HG02798 (cell line): ENCODE measurements around the gene EEF1AKMT2.
"Not testable (repeated sequence)": the region's sequence is repeated elsewhere in the genome, so short reads cannot be mapped to it uniquely, and the experiment has no call there.

Source experiments
- ATAC-seq: cut with Tn5 transposase; IDR thresholded peaks from one replicate; pipeline ENCODE4 v1.9.1; 2021; ENCODE audit warnings: mild to moderate bottlenecking; ENCODE audit not compliant: unreplicated experiment, poor library complexity

The EEF1AKMT2 gene

GRCh38 chr10:124791547-124792348 is at the start of gene EEF1AKMT2:
Gene EEF1AKMT2 (minus strand): TSS chr10:124791887. CDS start chr10:124791833, 54 bp downstream.
- peak; percentile 95 for ATAC-seq

- ATAC-seq = no peak
These were observed 46.0 kb upstream of the EEF1AKMT2 start for GRCh38 chr10:124837687-124838086.

DNA sequence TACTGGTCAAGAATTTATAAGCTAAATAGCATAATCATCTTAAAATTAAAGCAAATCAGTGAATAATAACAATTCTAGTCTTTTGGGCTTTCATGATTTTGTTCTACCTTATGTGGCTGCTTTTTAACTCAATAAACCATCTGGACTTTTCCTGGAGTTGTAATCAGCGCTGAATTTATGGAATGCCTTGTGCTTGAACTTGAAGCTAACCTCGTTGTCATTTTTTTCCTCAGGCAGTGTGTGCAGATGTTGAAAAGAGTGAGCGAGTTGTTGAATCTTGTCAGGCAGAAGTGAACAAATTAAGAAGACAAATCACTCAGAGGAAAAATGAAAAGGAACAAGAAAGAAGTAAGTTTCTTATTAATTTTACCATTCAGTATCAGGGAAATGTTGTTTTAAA is 39.4 kb upstream of the EEF1AKMT2 start:
- ATAC-seq = no peak

DNA sequence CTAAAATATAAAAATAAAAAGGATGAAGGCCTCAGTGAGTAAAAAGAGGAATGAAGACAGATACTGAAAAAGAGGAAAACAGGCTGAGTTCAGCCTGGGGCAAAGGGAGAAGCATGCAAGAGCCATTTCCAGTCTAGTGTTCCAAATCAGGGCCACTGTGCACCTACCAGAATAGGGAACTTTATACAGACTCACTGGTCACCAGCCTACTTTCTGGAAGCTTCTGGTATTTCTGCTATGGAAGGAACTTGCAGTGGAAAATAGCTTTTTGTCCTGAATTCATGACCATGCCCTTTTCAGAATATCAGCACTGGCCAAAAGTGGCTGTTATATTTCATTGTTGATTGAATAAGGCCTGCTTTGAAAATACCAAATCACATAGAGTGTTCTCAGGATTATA is 38.8 kb upstream of the EEF1AKMT2 start:
- no peak for ATAC-seq

DNA sequence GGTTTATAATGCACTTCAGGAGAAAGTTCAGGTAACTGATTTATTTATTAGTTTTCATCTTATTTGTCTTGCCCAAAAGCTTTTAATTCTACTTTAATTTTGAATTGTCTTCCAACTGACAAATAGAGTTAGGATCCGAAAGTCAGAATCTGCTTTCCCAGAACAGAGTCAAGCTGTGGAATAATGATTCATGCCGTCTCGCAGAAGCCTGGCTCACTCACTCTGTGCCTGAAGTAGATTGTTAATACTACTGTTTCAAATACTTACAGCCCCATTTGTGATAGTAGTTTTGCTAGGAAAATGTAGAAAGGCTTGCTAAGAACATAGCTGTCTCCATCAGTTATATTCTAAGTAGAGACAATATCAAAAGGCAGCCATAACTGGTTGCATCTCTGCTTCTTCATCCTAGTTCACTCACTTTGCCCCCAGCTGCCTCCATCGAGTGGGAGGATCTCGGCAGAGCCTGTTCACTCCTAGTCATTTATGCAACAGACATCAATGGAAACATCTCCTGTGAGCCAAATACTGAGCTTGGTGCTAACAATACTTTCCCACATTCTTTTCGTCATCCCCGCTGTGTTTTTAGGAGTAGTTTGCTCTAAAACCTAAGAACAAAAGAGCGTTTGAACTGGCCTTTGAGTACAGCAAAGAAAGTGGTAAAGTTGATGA is 37.9 kb upstream of the EEF1AKMT2 start:
- no peak for ATAC-seq

- ATAC-seq = no peak
These were observed 35.8 kb upstream of the EEF1AKMT2 start for GRCh38 chr10:124827474-124827873.

GRCh38 chr10:124826262-124826661 is 34.6 kb upstream of the EEF1AKMT2 start:
- no peak for ATAC-seq

DNA sequence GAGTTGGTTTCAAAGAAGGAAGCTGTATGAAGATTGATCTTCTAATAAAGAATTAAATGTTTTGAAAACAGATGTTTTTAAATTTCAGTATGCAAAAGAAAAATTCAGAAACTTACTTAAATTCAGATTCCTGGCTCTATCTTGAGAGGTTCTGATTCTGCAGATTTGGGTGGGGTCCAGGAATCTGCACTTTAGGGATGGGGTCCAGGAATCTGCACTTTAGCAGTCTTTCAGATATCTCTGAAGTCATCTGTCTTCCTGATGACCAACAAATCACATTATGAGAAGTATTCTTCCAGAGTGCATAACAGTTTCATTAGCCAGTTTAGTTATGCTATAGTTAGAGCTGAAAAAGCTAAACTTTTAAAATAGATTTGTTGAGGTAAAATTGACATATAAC is 34.0 kb upstream of the EEF1AKMT2 start:
- no peak for ATAC-seq

DNA sequence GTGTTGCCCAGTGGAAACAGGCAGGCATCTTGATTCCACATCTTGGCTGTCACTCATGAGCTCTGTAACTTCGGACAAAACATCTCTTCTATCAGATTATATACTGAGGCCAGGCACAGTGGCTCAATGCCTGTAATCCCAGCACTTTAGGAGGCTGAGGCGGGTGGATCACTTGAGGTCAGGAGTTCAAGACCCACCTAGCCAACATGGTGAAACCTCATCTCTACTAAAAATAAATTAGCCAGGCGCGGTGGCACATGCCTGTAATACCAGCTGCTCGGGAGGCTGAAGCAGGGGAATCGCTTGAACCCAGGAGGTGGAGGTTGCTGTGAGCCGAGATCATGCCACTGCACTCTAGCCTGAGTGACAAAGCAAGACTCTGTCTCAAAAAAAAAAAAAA is 33.2 kb upstream of the EEF1AKMT2 start:
- not testable (repeated sequence) for ATAC-seq

GRCh38 chr10:124824507-124824906 is 32.8 kb upstream of the EEF1AKMT2 start:
- no peak for ATAC-seq

DNA sequence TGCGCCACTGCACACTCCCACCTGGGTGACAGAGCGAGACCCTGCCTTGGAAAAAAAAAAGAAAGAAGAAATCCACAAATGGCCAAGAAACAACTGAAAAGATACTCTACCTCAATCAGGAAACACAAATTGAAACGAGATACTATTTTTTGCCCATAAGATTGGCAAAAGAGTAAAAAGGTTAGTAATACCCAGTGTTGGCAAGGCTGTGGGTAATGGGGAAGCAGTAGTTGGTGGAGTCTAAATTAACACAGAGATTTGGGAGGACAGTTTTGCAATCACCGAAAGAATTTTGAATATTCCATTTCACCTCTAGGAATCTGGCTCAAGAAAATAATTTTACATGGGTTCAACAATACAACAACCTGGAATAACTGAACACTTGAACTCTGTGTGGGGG is 29.8 kb upstream of the EEF1AKMT2 start:
- no peak for ATAC-seq

- ATAC-seq = no peak
These were observed 28.4 kb upstream of the EEF1AKMT2 start for GRCh38 chr10:124820121-124820520.

DNA sequence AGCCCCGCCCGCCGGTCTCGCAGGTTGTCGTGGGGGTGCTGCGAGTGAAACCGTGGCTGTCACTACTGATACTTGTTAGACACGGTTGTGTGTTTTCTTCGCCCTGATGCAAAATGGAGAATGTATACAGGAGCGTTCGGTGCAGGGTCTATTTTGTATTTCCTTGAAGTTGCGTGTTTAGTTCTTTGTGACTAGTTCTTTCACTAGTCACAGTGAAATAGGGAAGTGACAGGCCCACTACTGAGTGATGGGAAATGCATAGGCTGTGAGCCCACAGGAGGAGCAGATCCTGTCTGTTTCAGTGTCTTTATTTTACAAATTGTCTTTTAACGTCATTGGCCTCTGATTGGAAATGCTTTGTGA is 10.6 kb upstream of the EEF1AKMT2 start:
- peak; percentile 19 for ATAC-seq

- no peak for ATAC-seq
These were observed 7.5 kb upstream of the EEF1AKMT2 start for GRCh38 chr10:124799211-124799610.

DNA sequence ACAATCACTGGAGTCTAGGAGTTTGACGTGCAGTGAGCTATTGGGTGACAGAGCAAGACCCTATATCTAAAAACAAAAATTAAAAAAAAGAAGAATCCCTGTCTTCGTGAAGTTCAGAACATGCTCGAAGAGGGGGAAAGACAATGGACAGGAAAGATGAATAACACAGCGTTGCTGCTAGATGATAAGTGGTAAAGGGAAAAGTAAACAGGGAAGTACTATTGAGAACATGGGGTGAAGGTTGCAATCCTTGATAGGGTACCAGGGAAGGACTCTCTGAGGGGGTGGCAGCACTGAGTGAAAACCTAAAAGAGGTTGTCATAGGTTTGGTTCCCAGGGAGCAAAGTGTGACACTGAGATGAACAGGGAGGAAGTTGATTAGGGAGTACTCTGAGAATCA is 7.1 kb upstream of the EEF1AKMT2 start:
- no peak for ATAC-seq

DNA sequence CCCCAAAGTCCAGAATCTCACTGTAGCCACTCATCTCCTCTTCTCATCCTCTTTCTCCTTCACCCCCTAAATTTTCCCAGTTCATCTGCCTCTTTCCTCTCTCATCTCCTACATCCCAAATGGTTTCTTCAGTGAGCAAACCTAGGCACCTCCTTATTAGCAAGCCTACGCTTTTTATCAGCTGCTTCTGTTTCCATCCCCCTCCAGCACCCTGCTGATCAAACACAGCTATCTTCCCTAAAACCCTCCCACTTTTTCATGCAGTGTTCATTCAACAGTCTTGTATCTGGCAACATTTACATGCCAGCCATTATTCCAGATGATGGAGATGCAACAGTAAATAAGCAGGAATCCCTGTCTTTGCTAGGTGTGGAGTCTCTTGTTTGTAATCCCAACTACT is 6.7 kb upstream of the EEF1AKMT2 start:
- ATAC-seq = no peak

- no peak for ATAC-seq
These were observed 1.3 kb upstream of the EEF1AKMT2 start for GRCh38 chr10:124792998-124793352.

DNA sequence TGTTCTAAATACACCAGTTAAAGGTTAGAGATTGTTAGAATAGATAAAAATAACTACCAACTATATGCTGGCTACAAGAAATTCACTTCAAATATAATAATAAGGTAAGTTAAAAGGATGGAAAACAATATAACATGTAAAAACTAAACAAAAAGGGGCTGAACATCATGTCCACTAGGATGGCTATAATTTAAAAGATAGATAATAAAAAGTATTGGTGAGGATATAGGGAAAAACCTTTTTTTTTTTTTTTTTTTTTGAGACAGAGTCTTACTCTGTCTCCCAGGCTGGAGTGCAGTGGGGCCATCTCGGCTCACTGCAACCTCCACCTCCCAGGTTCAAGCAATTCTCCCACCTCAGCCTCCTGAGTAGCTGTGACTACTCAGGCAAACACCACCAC is 8.8 kb downstream of the EEF1AKMT2 start:
- ATAC-seq = not testable (repeated sequence)

GRCh38 chr10:124768791-124769190 is 22.9 kb downstream of the EEF1AKMT2 start:
- no peak for ATAC-seq

DNA sequence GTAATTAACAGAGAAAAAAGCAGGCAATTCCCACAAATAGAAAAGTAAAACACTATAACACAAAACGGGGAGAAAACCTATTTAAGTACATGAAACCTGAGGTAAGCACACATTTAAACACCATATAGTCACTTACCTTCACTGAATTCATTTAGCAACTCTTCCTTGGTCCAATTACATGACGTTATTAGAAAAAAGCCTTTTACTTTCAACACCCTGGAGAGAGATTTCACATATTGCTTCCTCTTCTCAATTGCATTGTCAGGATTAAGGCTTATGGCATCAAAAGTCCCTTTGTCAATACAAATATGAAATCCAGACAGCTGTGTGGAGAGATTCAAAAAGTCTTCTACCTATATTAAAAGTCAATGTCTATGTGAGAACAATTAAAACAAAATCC is 26.4 kb downstream of the EEF1AKMT2 start:
- no peak for ATAC-seq

GRCh38 chr10:124763267-124763666 is 28.4 kb downstream of the EEF1AKMT2 start:
- ATAC-seq = no peak

DNA sequence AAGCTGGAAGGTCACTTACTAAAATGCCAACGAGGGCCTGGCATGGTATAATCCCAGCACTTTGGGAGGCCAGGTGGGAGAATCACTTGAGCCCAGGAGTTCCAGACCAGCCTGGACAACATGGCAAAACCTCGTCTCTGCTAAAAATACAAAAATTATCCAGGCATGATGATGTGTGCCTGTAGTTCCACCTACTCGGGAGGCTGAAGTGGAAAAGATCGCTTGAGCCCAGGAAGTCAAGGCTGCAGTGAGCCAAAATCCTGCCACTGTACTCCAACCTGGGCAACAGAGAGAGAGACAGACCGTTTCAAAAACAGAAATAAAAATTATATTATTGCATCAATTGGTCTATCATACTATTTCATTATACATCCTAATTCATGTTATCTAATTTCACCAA is 29.4 kb downstream of the EEF1AKMT2 start:
- ATAC-seq = no peak
